Panc1 (cell line): ENCODE measurements around the gene RIPK1. TPM values are rescaled to one million over a fixed set of nuclear protein-coding genes. Genes with fewer than 3 reads are reported as not detected.
A peak's percentile ranks its signal among the peaks of the same experiment; 100 is the strongest.

ENCODE experiments used
- ATAC-seq: fragments of 200-7000 bp; cut with Tn5 transposase; 2 replicates; pipeline ENCODE4 v1.9.1; 2020; ENCODE audit warnings: mild to moderate bottlenecking, moderate library complexity
- BruUV-seq: library from RNA; stranded (reverse); fragments of 400-500 nt; replicated peaks from 2 replicates; lab custom pipeline; 2021; lab: Mats Ljungman, UMichigan
- CTCF ChIA-PET: fragments of 300-600 bp; sonication (Branson Sonifier 250); formaldehyde crosslinking; loops from one replicate; lab custom pipeline; 2022; ENCODE audit warnings: antibody characterized with exemption; lab: Charles Lee
- POLR2A ChIA-PET: fragments of 300-600 bp; sonication (Branson Sonifier 250); formaldehyde crosslinking; loops from one replicate; lab custom pipeline; 2022; ENCODE audit warnings: antibody characterized with exemption; lab: Charles Lee
- DNase-seq: peaks from one replicate; pipeline ENCODE4 v3.0.0-alpha.2; 2010; ENCODE audit warnings: low read depth, low spot score
- H3K27ac ChIP-seq: 2 replicates; pipeline ENCODE4 v1.5.1; 2011; ENCODE audit warnings: mild to moderate bottlenecking, low read length, inconsistent platforms
- H3K27me3 ChIP-seq: fragments of 200-500 bp; sonication (Bioruptor generic); 2 replicates; pipeline ENCODE4 v1.6.0; 2014; ENCODE audit warnings: low read length, inconsistent platforms; ENCODE audit not compliant: control insufficient read depth, insufficient read depth
- H3K36me3 ChIP-seq: fragments of 200-500 bp; sonication (Bioruptor generic); 2 replicates; pipeline ENCODE4 v1.5.1; 2014; ENCODE audit warnings: inconsistent platforms, mild to moderate bottlenecking, low read length, moderate library complexity; ENCODE audit not compliant: control insufficient read depth, insufficient read depth
- H3K4me1 ChIP-seq: 2 replicates; pipeline ENCODE4 v1.5.1; 2011; ENCODE audit warnings: inconsistent platforms, mild to moderate bottlenecking, low read length, moderate library complexity; ENCODE audit not compliant: control insufficient read depth, insufficient read depth
- H3K4me3 ChIP-seq, 2 experiments: 2 replicates each; pipeline ENCODE4 v1.5.1; 2011 to 2012; ENCODE audit warnings: low read depth in 2 of 2, low read length in 2 of 2, mild to moderate bottlenecking in 2 of 2, inconsistent platforms in 1 of 2, moderate library complexity in 1 of 2
- H3K9me3 ChIP-seq: fragments of 200-500 bp; sonication (Bioruptor generic); 2 replicates; pipeline ENCODE4 v1.5.1; 2014; ENCODE audit warnings: low read depth, mild to moderate bottlenecking, inconsistent platforms, low read length, moderate library complexity; ENCODE audit not compliant: control insufficient read depth, insufficient read depth
- CTCF ChIP-seq: fragments of 450-650 bp; IDR thresholded peaks from 2 replicates; pipeline ENCODE4 v1.5.1; 2017; ENCODE audit warnings: mild to moderate bottlenecking
- POLR2AphosphoS5 ChIP-seq: IDR thresholded peaks from 2 replicates; pipeline ENCODE4 v1.6.1; 2012; ENCODE audit warnings: mild to moderate bottlenecking, low read depth, low read length, moderate library complexity
- REST ChIP-seq, 2 experiments: IDR thresholded peaks; 2 replicates each; pipeline ENCODE4 v1.6.1; 2011 to 2012; ENCODE audit warnings: low read depth in 2 of 2, control low read depth in 1 of 2, low read length in 1 of 2, mild to moderate bottlenecking in 1 of 2, moderate library complexity in 1 of 2; ENCODE audit not compliant: insufficient read depth in 1 of 2
- SIN3A ChIP-seq: IDR thresholded peaks from 2 replicates; pipeline ENCODE4 v1.6.1; 2012; ENCODE audit warnings: low read depth, mild to moderate bottlenecking, low read length, moderate library complexity, borderline replicate concordance; ENCODE audit not compliant: insufficient read depth
- TCF7L2 ChIP-seq: IDR thresholded peaks from 2 replicates; pipeline ENCODE4 v1.6.1; 2011; ENCODE audit warnings: mild to moderate bottlenecking, low read depth, low read length, inconsistent platforms
- in situ Hi-C: cut with HindIII; loops from 2 replicates; pipeline ENCODE4 v1.10.0; 2016; ENCODE audit warnings: low sequenced_read_pairs, low pct_unique_long_range_greater_than_20kb
- intact Hi-C: fragments of 100-400 bp; cut with micrococcal nuclease; formaldehyde crosslinking; loops from one replicate; pipeline ENCODE4 v1.10.0; 2022; ENCODE audit not compliant: unreplicated experiment
- total RNA-seq: library from RNA; stranded (reverse); gene quantifications from one replicate; pipeline ENCODE4 v1.2.1, GENCODE V29; 2021; ENCODE audit not compliant: unreplicated experiment

Gene RIPK1
- total RNA-seq, 1 experiment from 2014 or later = 31.6 TPM

- H3K9me3 ChIP-seq = no peaks in the 10 kb centered on the region
- intact Hi-C loops = no loop called here
- ChIA-PET CTCF (no interaction called here), POLR2A (no interaction called here)
- no peak overlapping the region for H3K4me3 ChIP-seq
- no peak for DNase-seq
- peaks cover 33% of the 10 kb centered on the region for H3K36me3 ChIP-seq
- no peaks in the 10 kb centered on the region for H3K27me3 ChIP-seq
- in situ Hi-C loops = no loop called here
- H3K4me1 ChIP-seq = no peaks in the 10 kb centered on the region
- BruUV-seq = no TSS peak
- H3K27ac ChIP-seq = no peak overlapping the region
- TF ChIP-seq TCF7L2 = no peak
- TF ChIP-seq SIN3A = no peak
- no peak for TF ChIP-seq CTCF
- no peak for TF ChIP-seq POLR2AphosphoS5
- TF ChIP-seq REST (IDR thresholded peaks at IDR 0.05; ENCODE audit: insufficient read depth in 1 of 2, low read depth in 2 of 2, low read length in 1 of 2) = no peak
- ATAC-seq = 0 out of 2 replicates have a peak, but pooled peaks have one; percentile 23
Observed at GRCh38 chr6:3108746-3109414, 40.6 kb downstream of the RIPK1 start.

- Histone ChIP-seq H3K27ac (no peak overlapping the region), H3K4me1 (no peaks in the 10 kb centered on the region), H3K36me3 (peaks cover 33% of the 10 kb centered on the region), H3K27me3 (no peaks in the 10 kb centered on the region), H3K4me3 (no peak overlapping the region), H3K9me3 (no peaks in the 10 kb centered on the region)
- DNase-seq (no peak), ATAC-seq (no peak)
- no TSS peak for BruUV-seq
- in situ Hi-C loops (no loop called here), intact Hi-C loops (no loop called here)
- no peak for TF ChIP-seq CTCF
- TF ChIP-seq SIN3A = no peak
- no peak for TF ChIP-seq POLR2AphosphoS5
- no peak for TF ChIP-seq REST (IDR thresholded peaks at IDR 0.05; ENCODE audit: insufficient read depth in 1 of 2, low read depth in 2 of 2, low read length in 1 of 2)
- no peak for TF ChIP-seq TCF7L2
- ChIA-PET POLR2A (no interaction called here), CTCF (no interaction called here)
Observed at GRCh38 chr6:3109761-3110160, 41.5 kb downstream of the RIPK1 start.
